ENCODE results near the gene DNAJB4.
"Not testable (repeated sequence)": the region's sequence is repeated elsewhere in the genome, so short reads cannot be mapped to it uniquely, and the experiment has no call there.

Gene DNAJB4

DNA sequence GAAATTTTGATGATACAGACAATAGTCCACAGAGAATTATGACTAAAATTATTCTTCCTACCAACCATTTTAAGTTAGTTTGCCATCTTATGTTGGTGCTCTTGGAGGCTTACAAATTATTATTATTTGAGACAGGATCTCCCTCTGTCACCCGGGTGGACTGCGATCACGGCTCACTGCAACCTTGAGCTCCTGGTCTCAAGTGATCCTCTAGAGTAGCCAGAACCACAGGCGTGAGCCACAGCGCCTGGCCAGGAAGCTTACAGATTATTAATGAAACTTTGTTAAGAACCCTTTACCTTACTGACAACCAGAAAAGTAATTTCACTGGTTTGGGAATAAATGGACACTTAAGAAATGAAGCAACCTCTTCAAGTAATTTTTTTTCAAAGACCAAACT, 8.0 kb upstream of the DNAJB4 start:
- Histone ChIP-seq H4K20me1 (ENCODE audit: insufficient read depth) (no peaks in the 10 kb centered on the region), H3K27me3 (ENCODE audit: insufficient read depth, low read depth) (no peaks in the 10 kb centered on the region), H3K4me1 (ENCODE audit: low read depth, poor library complexity, severe bottlenecking) (no peaks in the 10 kb centered on the region), H3K4me2 (no peak overlapping the region), H3K9ac (no peak overlapping the region), H3K4me3 (IDR thresholded peaks at IDR 0.05; ENCODE audit: insufficient read depth, low read depth, low read length) (no peak overlapping the region), H3K79me2 (ENCODE audit: insufficient read depth, low read depth) (peaks cover 7% of the 10 kb centered on the region; the same call in 1 of the 2 replicates), H3K36me3 (ENCODE audit: insufficient read depth) (no peaks in the 10 kb centered on the region), H2AFZ (ENCODE audit: low read depth) (no peak overlapping the region), H3K27ac (no peak overlapping the region)
- TF ChIP-seq, protein P1, sequence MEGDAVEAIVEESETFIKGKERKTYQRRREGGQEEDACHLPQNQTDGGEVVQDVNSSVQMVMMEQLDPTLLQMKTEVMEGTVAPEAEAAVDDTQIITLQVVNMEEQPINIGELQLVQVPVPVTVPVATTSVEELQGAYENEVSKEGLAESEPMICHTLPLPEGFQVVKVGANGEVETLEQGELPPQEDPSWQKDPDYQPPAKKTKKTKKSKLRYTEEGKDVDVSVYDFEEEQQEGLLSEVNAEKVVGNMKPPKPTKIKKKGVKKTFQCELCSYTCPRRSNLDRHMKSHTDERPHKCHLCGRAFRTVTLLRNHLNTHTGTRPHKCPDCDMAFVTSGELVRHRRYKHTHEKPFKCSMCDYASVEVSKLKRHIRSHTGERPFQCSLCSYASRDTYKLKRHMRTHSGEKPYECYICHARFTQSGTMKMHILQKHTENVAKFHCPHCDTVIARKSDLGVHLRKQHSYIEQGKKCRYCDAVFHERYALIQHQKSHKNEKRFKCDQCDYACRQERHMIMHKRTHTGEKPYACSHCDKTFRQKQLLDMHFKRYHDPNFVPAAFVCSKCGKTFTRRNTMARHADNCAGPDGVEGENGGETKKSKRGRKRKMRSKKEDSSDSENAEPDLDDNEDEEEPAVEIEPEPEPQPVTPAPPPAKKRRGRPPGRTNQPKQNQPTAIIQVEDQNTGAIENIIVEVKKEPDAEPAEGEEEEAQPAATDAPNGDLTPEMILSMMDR (conservative IDR thresholded peaks at IDR 0.05; ENCODE audit: low read depth, low read length): no peak

DNA sequence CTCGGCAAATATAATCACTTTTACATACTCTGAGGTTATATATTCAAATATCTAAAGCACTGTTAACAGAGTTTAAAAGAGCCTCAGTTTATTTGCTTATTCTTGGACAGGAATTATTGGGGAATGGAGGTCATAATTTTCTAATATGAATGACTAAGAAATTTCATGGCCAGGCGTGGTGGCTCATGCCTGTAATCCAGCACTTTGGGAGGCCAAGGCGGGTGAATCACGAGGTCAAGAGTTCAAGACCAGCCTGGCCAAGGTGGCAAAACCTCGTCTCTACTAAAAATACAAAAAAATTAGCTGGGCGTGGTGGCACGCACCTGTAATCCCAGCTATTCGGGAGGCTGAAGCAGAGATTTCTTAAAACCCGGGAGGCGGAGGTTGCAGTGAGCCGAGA, 4.2 kb upstream of the DNAJB4 start:
- not testable (repeated sequence) for H3K9ac ChIP-seq; H3K4me3 ChIP-seq (IDR thresholded peaks at IDR 0.05; ENCODE audit: insufficient read depth, low read depth, low read length); H4K20me1 ChIP-seq (ENCODE audit: insufficient read depth); H3K4me2 ChIP-seq; H3K27me3 ChIP-seq (ENCODE audit: insufficient read depth, low read depth); H3K36me3 ChIP-seq (ENCODE audit: insufficient read depth); H2AFZ ChIP-seq (ENCODE audit: low read depth); H3K27ac ChIP-seq
- Histone ChIP-seq H3K79me2 (ENCODE audit: insufficient read depth, low read depth) (peaks cover 11% of the 10 kb centered on the region; the same call in 1 of the 2 replicates), H3K4me1 (ENCODE audit: low read depth, poor library complexity, severe bottlenecking) (peaks cover 12% of the 10 kb centered on the region)

DNA sequence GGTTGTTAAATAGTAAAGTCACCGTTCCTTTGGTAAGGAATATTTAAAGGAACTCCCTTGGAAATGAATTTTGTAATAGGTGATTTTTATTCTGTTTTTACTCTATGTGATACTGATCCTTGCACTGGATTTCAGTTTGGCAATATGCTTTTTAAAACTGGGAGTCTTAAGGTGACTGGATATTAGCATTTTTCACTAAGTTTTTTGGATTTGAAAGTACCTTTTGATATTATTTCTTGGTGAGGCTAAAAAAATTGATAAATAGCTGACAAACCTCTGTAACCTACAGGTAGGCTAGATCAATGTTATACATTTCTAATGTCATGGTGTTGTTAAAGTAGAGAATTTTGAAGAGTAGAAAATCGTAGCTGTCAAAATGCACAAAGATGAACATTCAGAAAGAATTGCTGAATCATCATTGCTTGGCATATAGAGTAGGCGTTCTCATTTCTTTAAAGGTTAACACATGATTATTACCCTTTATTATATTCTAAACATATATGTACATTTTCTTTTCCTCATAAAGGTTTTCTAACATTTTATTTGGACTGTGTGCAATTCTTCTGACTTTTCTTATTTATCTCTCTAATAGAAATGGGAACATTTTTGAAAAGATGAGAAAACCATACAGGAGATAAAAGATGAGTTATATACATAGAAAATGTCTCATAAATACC, 1.5 kb upstream of the DNAJB4 start:
- Histone ChIP-seq H3K36me3 (ENCODE audit: insufficient read depth) (no peaks in the 10 kb centered on the region), H3K9ac (peak overlapping the region; percentile 85; the same call in 1 of the 2 replicates), H3K4me1 (ENCODE audit: low read depth, poor library complexity, severe bottlenecking) (peaks cover 31% of the 10 kb centered on the region), H2AFZ (ENCODE audit: low read depth) (no peak overlapping the region), H3K79me2 (ENCODE audit: insufficient read depth, low read depth) (peaks cover 36% of the 10 kb centered on the region; the same call in 1 of the 2 replicates), H3K27ac (peak overlapping the region; percentile 96), H3K27me3 (ENCODE audit: insufficient read depth, low read depth) (no peaks in the 10 kb centered on the region), H3K4me3 (IDR thresholded peaks at IDR 0.05; ENCODE audit: insufficient read depth, low read depth, low read length) (no peak overlapping the region), H3K4me2 (peak overlapping the region; percentile 75), H4K20me1 (ENCODE audit: insufficient read depth) (no peaks in the 10 kb centered on the region)
- TF ChIP-seq, protein P1 (conservative IDR thresholded peaks at IDR 0.05; ENCODE audit: low read depth, low read length): no peak

DNA sequence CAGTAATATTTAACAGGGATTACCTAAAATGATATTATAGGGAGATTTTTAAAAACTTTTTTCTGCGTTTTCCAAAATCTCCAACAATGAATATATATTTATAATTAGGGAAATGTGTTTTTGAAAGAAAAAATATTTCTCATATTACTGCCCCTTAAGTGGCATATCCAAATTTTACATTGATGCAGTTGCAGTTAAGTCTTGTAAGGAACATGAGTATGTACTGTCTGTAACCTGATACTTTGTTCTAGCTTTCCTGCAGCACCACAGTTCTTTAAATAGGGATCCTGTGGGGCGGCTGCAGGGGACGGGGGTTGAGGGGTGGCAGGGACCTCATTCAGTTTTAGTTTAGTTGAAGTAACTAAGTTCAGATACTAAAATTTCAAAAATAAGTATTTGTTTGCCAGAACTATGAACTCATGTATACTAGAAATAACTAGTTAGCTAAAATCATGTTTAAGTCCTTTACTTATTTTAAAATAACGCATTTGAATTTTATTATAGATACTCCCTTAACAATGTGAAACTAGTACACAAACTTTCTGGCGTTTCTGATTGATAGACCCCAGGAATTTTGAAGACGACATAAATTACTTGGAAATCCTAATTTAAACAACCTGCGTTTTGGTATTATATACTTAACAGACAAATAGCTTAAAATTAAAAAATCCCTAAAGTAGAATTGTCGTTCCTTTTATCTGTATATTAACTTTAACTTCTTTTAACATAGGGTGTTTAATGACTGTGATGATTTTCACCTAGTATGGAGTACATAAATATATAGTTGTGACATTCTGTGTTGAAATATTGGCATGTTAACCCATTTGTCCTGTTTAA, 639 bp upstream of the DNAJB4 start:
- no peaks in the 10 kb centered on the region for H4K20me1 ChIP-seq (ENCODE audit: insufficient read depth)
- no peaks in the 10 kb centered on the region for H3K27me3 ChIP-seq (ENCODE audit: insufficient read depth, low read depth)
- peaks cover 36% of the 10 kb centered on the region; the same call in 1 of the 2 replicates for H3K79me2 ChIP-seq (ENCODE audit: insufficient read depth, low read depth)
- peaks cover 39% of the 10 kb centered on the region for H3K4me1 ChIP-seq (ENCODE audit: low read depth, poor library complexity, severe bottlenecking)
- H3K27ac ChIP-seq: peak overlapping the region; percentile 96
- peak overlapping the region; percentile 75 for H3K4me2 ChIP-seq
- peak overlapping the region; percentile 36; the same call in 1 of the 2 replicates for H2AFZ ChIP-seq (ENCODE audit: low read depth)
- peak overlapping the region; percentile 85 for H3K9ac ChIP-seq
- no peaks in the 10 kb centered on the region for H3K36me3 ChIP-seq (ENCODE audit: insufficient read depth)
- no peak overlapping the region for H3K4me3 ChIP-seq (IDR thresholded peaks at IDR 0.05; ENCODE audit: insufficient read depth, low read depth, low read length)
- TF ChIP-seq, protein P1 (conservative IDR thresholded peaks at IDR 0.05; ENCODE audit: low read depth, low read length): no peak

Measured in KMS-11 (cell line).